ENCODE data around the gene MGARP.
"Not testable (repeated sequence)": the region's sequence is repeated elsewhere in the genome, so short reads cannot be mapped to it uniquely, and the experiment has no call there.

The MGARP gene

GRCh38 chr4:139315221-139315675 lies 35.2 kb upstream of the MGARP start:
- DNase-seq (ENCODE audit: low read depth), result peak; percentile 65
- no peak for TF ChIP-seq CTCF (IDR thresholded peaks at IDR 0.05; ENCODE audit: insufficient read depth, low read depth, low read length, missing control alignments)
- peak overlapping the region; percentile 54 for H3K4me3 ChIP-seq (ENCODE audit: low read depth, low read length)

GRCh38 chr4:139314047-139314800 lies 34.2 kb upstream of the MGARP start:
- no peak for TF ChIP-seq CTCF (IDR thresholded peaks at IDR 0.05; ENCODE audit: insufficient read depth, low read depth, low read length, missing control alignments)
- no peak overlapping the region for H3K4me3 ChIP-seq (ENCODE audit: low read depth, low read length)
- DNase-seq (ENCODE audit: low read depth), result no peak

- not testable (repeated sequence) for H3K4me3 ChIP-seq (ENCODE audit: low read depth, low read length); DNase-seq (ENCODE audit: low read depth)
Measured at GRCh38 chr4:139313414-139313813, 33.4 kb upstream of the MGARP start.

- H3K4me3 ChIP-seq (ENCODE audit: low read depth, low read length), result no peak overlapping the region
- no peak for TF ChIP-seq CTCF (IDR thresholded peaks at IDR 0.05; ENCODE audit: insufficient read depth, low read depth, low read length, missing control alignments)
- DNase-seq (ENCODE audit: low read depth), result no peak
Measured at GRCh38 chr4:139312552-139313332, 32.7 kb upstream of the MGARP start.

GRCh38 chr4:139311909-139312308 lies 31.9 kb upstream of the MGARP start:
- no peak for TF ChIP-seq CTCF (IDR thresholded peaks at IDR 0.05; ENCODE audit: insufficient read depth, low read depth, low read length, missing control alignments)
- H3K4me3 ChIP-seq (ENCODE audit: low read depth, low read length), result no peak overlapping the region
- no peak for DNase-seq (ENCODE audit: low read depth)

- no peak for DNase-seq (ENCODE audit: low read depth)
- H3K4me3 ChIP-seq (ENCODE audit: low read depth, low read length), result no peak overlapping the region
- TF ChIP-seq CTCF (IDR thresholded peaks at IDR 0.05; ENCODE audit: insufficient read depth, low read depth, low read length, missing control alignments), result no peak
Measured at GRCh38 chr4:139304920-139305319, 24.9 kb upstream of the MGARP start.

- H3K4me3 ChIP-seq (ENCODE audit: low read depth, low read length), result peak within 1 kb of the TSS; percentile 80
- TF ChIP-seq CTCF (IDR thresholded peaks at IDR 0.05; ENCODE audit: insufficient read depth, low read depth, low read length, missing control alignments), result peak; percentile 21
- DNase-seq (ENCODE audit: low read depth), result peak; percentile 73
Measured at GRCh38 chr4:139301821-139302611, 22.0 kb upstream of the MGARP start, which contains the start of gene NDUFC1. TSS of gene NDUFC1 (minus strand) at chr4:139302477. CDS start at chr4:139295798, 6,679 bp downstream.
